Cardiac muscle cell (in vitro differentiated cells and primary cell): ENCODE data around the gene APBA2. TPM values are rescaled to one million over a fixed set of nuclear protein-coding genes. Genes with fewer than 3 reads are reported as not detected.

Source experiments
- DNase-seq, 2 donors: peaks; one replicate each; pipeline versions ENCODE4 v3.0.0 to v3.0.0-alpha.2; 2010 to 2017; ENCODE audit warnings: low read depth in 1 of 2, low spot score in 1 of 2
- H3K27ac ChIP-seq: fragments of 200-600 bp; sonication (generic); 2 replicates; pipeline ENCODE4 v1.5.1; 2016
- H3K27me3 ChIP-seq: fragments of 200-600 bp; sonication (generic); 2 replicates; pipeline ENCODE4 v1.6.0; 2016; ENCODE audit warnings: control low read depth
- H3K36me3 ChIP-seq: fragments of 200-600 bp; sonication (generic); 2 replicates; pipeline ENCODE4 v1.5.1; 2016; ENCODE audit warnings: control low read depth
- H3K4me1 ChIP-seq: fragments of 200-600 bp; sonication (generic); 2 replicates; pipeline ENCODE4 v1.8.1; 2017; ENCODE audit warnings: low read depth, mild to moderate bottlenecking, mixed run types
- H3K4me3 ChIP-seq: fragments of 200-600 bp; sonication (generic); 2 replicates; pipeline ENCODE4 v1.5.1; 2016; ENCODE audit warnings: mild to moderate bottlenecking
- H3K9me3 ChIP-seq: fragments of 200-600 bp; sonication (generic); 2 replicates; pipeline ENCODE4 v1.5.1; 2017; ENCODE audit warnings: low read depth, mild to moderate bottlenecking, control low read depth
- CTCF ChIP-seq: IDR thresholded peaks from 2 replicates; pipeline ENCODE4 v1.5.1; 2012; ENCODE audit warnings: low read depth, mild to moderate bottlenecking, low read length
- polyA plus RNA-seq: library from polyadenylated mRNA; unstranded; fragments of >200 nt; fragmentation: Nextera tagmentation; extraction: Ambion mirVana; gene quantifications from 2 replicates; pipeline ENCODE4 v1.2.1, GENCODE V29; 2016
- total RNA-seq: library from RNA; depleted of rRNA; stranded (reverse); fragments of >200 nt; gene quantifications from 2 replicates; pipeline ENCODE4 v1.2.3, GENCODE V29; 2016

The APBA2 gene
- total and polyA plus RNA-seq, 2 experiments from 2014 or later = 20.5 to 33.2 TPM

DNA sequence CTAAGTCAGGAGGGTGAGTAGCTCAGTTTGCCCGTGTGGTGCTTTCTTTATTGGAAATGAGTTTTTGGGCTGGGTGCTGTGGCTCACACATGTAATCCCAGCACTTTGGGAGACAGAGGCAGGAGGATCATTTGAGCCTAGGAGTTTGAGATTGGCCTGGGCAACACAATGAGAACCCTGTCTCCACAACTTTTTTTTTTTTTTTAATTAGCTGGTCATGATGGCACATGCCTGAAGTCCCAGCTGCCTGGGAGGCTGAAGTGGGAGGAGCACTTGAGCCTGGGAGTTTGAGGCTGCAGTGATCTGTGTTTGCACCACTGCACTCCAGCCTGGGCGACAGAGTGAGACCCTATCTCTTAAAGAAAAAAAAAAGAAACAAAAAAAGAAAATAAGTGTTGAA is 208.9 kb downstream of the APBA2 start:
- Histone ChIP-seq H3K4me1 (no peaks in the 10 kb centered on the region), H3K4me3 (no peak overlapping the region), H3K27ac (no peak overlapping the region), H3K36me3 (no peaks in the 10 kb centered on the region), H3K9me3 (no peaks in the 10 kb centered on the region), H3K27me3 (no peaks in the 10 kb centered on the region)
- TF ChIP-seq CTCF = no peak
- no peak for DNase-seq

DNA sequence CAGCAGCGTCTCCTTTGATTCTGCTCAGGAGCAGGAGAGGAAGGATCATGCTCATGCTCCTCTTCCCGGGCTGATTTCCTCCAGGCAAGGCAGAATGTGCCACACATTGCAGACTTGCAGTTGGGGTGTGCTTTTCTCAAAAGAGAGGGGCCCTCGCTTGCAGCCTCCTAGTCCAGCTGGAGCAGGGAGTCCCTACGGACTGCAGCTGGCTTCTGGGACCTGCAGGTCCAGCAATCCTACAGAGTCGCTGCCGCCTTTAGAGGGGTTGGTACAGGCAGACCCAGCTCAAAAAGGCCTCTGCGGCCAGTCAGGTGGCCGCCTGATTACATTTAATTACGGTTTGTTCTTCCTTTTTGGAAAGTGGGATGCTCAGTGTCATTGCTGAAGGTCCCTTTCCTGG is 210.0 kb downstream of the APBA2 start:
- Histone ChIP-seq H3K9me3 (no peaks in the 10 kb centered on the region), H3K27ac (no peak overlapping the region), H3K27me3 (no peaks in the 10 kb centered on the region), H3K4me3 (no peak overlapping the region), H3K36me3 (no peaks in the 10 kb centered on the region), H3K4me1 (no peaks in the 10 kb centered on the region)
- no peak for DNase-seq
- TF ChIP-seq CTCF = no peak

DNA sequence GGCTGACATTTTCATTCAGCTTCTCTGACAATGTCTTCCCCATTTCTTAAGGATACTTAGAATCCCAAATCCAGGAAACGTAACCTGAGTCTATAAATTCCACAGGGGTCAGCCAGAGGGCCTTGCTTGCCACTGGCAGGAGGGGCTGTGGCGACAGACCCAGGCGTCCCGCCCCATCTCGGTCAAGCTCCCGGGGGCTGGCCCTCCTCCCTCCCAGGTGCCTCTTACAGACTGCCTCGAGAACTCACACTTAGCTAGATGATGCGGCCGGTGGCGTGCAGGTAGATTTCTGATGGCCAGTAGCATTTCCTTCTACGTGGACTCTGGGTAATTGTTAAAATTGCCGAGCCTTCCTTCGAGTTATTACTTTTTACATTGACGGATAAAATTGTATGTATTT is 211.4 kb downstream of the APBA2 start:
- Histone ChIP-seq H3K36me3 (no peaks in the 10 kb centered on the region), H3K27me3 (no peaks in the 10 kb centered on the region), H3K4me1 (no peaks in the 10 kb centered on the region), H3K27ac (no peak overlapping the region), H3K9me3 (no peaks in the 10 kb centered on the region), H3K4me3 (no peak overlapping the region)
- DNase-seq = no peak
- no peak for TF ChIP-seq CTCF

- DNase-seq = no peak
- Histone ChIP-seq H3K9me3 (no peaks in the 10 kb centered on the region), H3K27ac (no peak overlapping the region), H3K4me1 (no peaks in the 10 kb centered on the region), H3K27me3 (no peaks in the 10 kb centered on the region), H3K36me3 (no peaks in the 10 kb centered on the region), H3K4me3 (no peak overlapping the region)
- TF ChIP-seq CTCF = no peak
Observed at GRCh38 chr15:29097971-29098370, 212.2 kb downstream of the APBA2 start.

DNA sequence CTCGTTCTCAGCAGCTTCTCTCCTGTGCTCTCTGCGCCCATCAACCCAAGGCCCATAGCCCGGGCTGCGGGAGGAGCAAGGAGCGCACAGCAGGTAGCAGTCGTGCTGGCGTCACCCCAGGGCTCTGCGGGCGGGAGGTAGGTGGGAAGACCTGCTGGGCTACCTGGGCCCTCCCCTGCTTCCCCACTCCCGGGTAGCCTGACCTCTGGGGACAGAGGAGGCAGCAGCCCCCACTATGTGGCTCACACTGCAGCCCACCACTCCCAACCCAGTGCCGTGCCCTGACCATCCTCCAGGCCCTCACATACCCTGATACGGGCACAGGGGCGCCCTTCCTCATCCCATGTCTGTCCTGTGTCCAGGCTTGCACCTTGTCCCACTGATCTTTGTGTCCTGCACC is 212.9 kb downstream of the APBA2 start:
- Histone ChIP-seq H3K27me3 (no peaks in the 10 kb centered on the region), H3K9me3 (no peaks in the 10 kb centered on the region), H3K4me3 (no peak overlapping the region), H3K4me1 (no peaks in the 10 kb centered on the region), H3K36me3 (no peaks in the 10 kb centered on the region), H3K27ac (no peak overlapping the region)
- no peak for DNase-seq
- no peak for TF ChIP-seq CTCF
